Measurements from ENCODE around the gene ZNF831. TPM values are rescaled to one million over a fixed set of nuclear protein-coding genes. Genes with fewer than 3 reads are reported as not detected.

Gene ZNF831
- total RNA-seq, 4 donors from 2014 or later: 0.15 to 1.2 (median 0.37) TPM

DNA sequence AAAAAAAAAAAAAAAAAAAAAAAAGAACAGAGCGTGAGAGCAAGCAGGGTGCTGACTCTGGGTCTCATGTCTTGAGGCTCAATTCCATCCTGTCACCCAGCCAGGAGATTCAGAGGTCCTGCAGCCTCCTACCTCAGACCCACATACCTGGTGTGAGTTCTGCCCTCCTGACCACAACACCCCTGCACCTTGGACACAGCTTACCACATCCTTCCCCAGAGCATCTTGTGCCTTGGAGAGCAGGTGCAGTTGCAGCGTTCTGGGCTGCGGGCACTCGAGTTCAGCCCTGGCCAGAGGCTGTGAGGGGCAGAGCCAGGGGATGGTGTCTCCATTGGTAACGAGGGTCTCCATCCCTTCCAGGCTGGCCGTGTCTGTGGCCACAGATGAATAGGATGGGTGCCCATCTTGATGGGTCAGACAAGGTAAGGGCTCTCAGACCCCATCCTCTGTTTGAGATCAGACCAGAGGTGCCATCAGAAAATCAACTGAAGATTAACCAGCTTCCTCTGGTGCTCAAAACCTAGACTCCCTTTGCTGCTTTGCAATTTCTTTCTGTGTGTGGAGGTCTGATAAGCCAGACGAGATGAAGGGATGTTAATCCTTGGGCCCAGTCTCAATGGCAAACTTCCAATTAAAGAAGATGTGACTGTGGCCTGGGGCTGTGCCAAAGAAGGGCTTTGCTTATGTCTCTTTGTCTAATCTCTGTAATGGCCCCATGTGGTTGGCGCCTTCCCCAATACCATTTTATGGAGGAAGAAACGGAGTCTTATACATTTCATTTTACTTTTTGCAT, 14.7 kb upstream of the ZNF831 start:
- no peaks in the 10 kb centered on the region for H3K27me3 ChIP-seq
- no peaks in the 10 kb centered on the region for H3K36me3 ChIP-seq
- no peak overlapping the region for H3K27ac ChIP-seq
- no peak overlapping the region for H3K4me3 ChIP-seq
- no peaks in the 10 kb centered on the region for H3K9me3 ChIP-seq
- peaks cover 5 to 53% (median 27%) of the 10 kb centered on the region in 3 donors for H3K4me1 ChIP-seq
- no peak for ATAC-seq
- TF ChIP-seq, protein P1, sequence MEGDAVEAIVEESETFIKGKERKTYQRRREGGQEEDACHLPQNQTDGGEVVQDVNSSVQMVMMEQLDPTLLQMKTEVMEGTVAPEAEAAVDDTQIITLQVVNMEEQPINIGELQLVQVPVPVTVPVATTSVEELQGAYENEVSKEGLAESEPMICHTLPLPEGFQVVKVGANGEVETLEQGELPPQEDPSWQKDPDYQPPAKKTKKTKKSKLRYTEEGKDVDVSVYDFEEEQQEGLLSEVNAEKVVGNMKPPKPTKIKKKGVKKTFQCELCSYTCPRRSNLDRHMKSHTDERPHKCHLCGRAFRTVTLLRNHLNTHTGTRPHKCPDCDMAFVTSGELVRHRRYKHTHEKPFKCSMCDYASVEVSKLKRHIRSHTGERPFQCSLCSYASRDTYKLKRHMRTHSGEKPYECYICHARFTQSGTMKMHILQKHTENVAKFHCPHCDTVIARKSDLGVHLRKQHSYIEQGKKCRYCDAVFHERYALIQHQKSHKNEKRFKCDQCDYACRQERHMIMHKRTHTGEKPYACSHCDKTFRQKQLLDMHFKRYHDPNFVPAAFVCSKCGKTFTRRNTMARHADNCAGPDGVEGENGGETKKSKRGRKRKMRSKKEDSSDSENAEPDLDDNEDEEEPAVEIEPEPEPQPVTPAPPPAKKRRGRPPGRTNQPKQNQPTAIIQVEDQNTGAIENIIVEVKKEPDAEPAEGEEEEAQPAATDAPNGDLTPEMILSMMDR (IDR thresholded peaks at IDR 0.05): no peak
- TF ChIP-seq POLR2A (IDR thresholded peaks at IDR 0.05) (no peak), EP300 (IDR thresholded peaks at IDR 0.05) (no peak), POLR2AphosphoS5 (IDR thresholded peaks at IDR 0.05) (no peak)
- WGBS, 2 donors (ENCODE audit: low coverage in 1 of 2): 86 to 93% methylated on average over 4 to 5 of the region's 9 CpGs

- Histone ChIP-seq H3K4me1 (peaks cover 5 to 58% (median 27%) of the 10 kb centered on the region in 3 donors), H3K9me3 (no peaks in the 10 kb centered on the region), H3K4me3 (no peak overlapping the region), H3K36me3 (no peaks in the 10 kb centered on the region), H3K27ac (peak overlapping the region in 3 of 4 donors; percentile 35 to 70 (median 57)), H3K27me3 (no peaks in the 10 kb centered on the region)
- ATAC-seq: peak; percentile 34
- 56 to 58% methylated on average over 8 of the region's 18 CpGs for WGBS, 2 donors (ENCODE audit: low coverage in 1 of 2)
- no peak for TF ChIP-seq POLR2AphosphoS5 (IDR thresholded peaks at IDR 0.05)
- TF ChIP-seq EP300 (IDR thresholded peaks at IDR 0.05): no peak
- TF ChIP-seq, protein P1 (IDR thresholded peaks at IDR 0.05): no peak
- TF ChIP-seq POLR2A (IDR thresholded peaks at IDR 0.05): no peak
Measured at GRCh38 chr20:59149678-59150504, 13.7 kb upstream of the ZNF831 start.

GRCh38 chr20:59150821-59151251, 12.8 kb upstream of the ZNF831 start:
- no peaks in the 10 kb centered on the region for H3K36me3 ChIP-seq
- no peaks in the 10 kb centered on the region for H3K27me3 ChIP-seq
- WGBS, 2 donors (ENCODE audit: low coverage in 1 of 2): 89% methylated on average over 7 of the region's 13 CpGs; no CpG with 5 or more reads in 1 of the 2 donors
- no peaks in the 10 kb centered on the region for H3K9me3 ChIP-seq
- no peak overlapping the region for H3K27ac ChIP-seq
- TF ChIP-seq, protein P1 (IDR thresholded peaks at IDR 0.05): no peak
- no peak for TF ChIP-seq EP300 (IDR thresholded peaks at IDR 0.05)
- no peak for TF ChIP-seq POLR2A (IDR thresholded peaks at IDR 0.05)
- TF ChIP-seq POLR2AphosphoS5 (IDR thresholded peaks at IDR 0.05): no peak
- no peak overlapping the region for H3K4me3 ChIP-seq
- no peak for ATAC-seq
- H3K4me1 ChIP-seq: peaks cover 5 to 53% (median 26%) of the 10 kb centered on the region in 3 donors

DNA sequence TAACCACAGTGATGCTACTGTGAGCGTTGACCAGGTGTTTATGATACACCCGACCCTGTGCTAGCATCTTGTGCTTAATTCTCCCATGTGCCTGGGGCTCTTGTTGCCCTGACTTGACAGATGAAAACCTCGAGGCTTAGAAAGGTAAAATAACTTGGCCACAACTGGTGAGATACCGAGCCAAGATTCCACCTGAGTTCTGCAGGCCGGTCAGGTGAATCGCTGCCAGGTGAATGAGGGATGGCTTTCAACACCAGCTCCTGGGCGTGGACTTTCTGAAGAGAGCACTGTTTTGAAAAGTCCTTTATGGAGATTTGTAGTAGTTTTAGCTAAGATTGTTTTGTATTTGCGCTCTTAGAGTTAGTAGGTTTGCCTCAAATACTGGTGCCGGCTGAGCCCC, 12.2 kb upstream of the ZNF831 start:
- no peak for ATAC-seq
- TF ChIP-seq POLR2AphosphoS5 (IDR thresholded peaks at IDR 0.05) (no peak), EP300 (IDR thresholded peaks at IDR 0.05) (no peak)
- TF ChIP-seq, protein P1 (IDR thresholded peaks at IDR 0.05): no peak
- 81 to 86% methylated on average over 6 of the region's 9 CpGs for WGBS, 2 donors (ENCODE audit: low coverage in 1 of 2)
- no peak overlapping the region for H3K27ac ChIP-seq
- no peaks in the 10 kb centered on the region for H3K27me3 ChIP-seq
- H3K4me1 ChIP-seq: peaks cover 5 to 48% (median 21%) of the 10 kb centered on the region in 3 donors
- no peaks in the 10 kb centered on the region for H3K36me3 ChIP-seq
- H3K9me3 ChIP-seq: no peaks in the 10 kb centered on the region
- H3K4me3 ChIP-seq: no peak overlapping the region
